NCI-H146 treated with DMSO at 0.1 percent for 48 hours (cell line): ENCODE data around the gene ATF7IP.
"Not testable (repeated sequence)": the region's sequence is repeated elsewhere in the genome, so short reads cannot be mapped to it uniquely, and the experiment has no call there.

ENCODE experiments used
- DNase-seq: peaks from one replicate; lab custom pipeline; 2025; ENCODE audit not compliant: unreplicated experiment; lab: John Stamatoyannopoulos, UW

ATF7IP gene

GRCh38 chr12:14367040-14367661 lies 1.7 kb downstream of the ATF7IP start:
- DNase-seq: no peak

- DNase-seq: no peak
Measured at GRCh38 chr12:14369311-14369710, 3.8 kb downstream of the ATF7IP start.

DNA sequence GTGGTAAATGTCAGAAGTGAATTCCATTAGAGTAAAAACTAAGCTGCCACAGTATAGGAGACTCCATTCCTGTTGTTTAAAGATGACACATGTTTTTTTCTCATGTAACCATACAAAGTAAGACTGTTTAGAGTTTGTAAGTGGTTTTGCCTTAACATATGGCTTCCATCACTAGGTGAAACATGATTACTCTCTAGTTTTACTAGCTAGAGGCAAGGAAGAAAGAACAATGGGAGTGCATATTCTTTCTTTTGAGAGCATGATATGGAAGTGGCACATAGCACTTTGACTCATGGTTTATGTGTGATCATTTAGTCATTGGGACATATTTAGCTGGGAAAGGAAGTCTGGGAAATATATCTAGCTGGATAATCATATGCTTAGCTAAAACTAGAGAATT lies 7.7 kb downstream of the ATF7IP start:
- no peak for DNase-seq

DNA sequence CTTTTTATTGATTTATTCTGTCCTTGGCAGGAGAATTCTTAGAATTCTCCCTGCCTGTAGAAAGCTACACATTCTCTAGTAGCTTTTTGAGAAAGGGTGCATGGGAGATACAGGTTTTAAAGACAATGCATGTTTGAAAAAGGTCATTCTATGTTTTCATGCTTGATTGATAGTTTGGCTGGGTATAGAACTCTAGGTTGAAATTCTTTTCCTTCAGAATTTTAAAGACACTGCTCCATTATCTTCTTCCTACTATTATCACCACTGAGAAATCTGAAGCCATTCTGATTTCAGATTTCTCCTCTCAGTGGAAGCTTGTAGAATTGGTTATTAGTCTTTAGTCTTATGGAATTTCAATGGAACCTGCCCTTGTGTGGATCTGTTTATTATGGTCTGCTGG lies 14.0 kb downstream of the ATF7IP start:
- DNase-seq: no peak

DNA sequence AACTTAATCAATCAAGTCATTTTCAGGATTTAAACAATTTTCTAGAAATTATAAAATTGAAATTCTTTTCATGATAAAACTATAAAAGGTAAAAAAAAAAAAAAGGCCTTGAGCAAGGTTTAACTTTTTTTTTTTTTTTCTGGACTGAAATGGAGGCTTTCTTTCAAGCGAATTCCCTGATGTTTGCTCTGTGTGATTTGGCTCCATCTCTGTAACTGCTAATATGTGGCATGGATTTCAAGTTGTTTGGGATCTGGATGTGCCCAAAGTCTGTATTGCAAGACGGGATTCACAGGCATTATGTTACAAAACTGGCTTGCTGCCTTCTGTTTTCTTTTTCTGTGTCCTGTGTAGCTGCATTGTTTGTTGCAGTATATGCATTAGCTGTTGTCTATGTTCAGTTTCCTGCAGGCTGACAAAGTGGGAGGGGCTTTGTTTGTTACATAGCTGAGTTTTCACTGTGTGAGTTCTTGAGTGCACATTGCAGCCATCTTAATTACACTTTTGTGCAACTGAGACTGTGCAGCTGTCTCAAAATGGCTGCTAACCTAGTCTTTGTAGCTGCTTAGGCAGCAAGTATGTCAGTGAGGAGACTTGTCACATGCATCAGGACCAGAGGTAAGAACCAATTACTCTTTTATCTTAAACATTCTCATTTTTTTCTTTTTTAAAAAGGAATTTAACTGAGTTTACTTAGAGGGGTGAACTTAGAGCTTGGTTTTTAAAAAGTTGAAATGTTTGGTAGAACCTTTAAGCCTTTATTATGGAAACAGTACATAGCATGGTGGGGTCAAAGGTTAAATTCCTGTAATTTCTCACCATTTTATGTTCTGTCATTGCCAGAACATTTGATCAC lies 19.5 kb downstream of the ATF7IP start:
- peak; percentile 85 for DNase-seq

- DNase-seq: no peak
Measured at GRCh38 chr12:14387219-14387871, 21.9 kb downstream of the ATF7IP start.

GRCh38 chr12:14390449-14390848 lies 25.0 kb downstream of the ATF7IP start:
- DNase-seq: no peak

GRCh38 chr12:14390870-14391530 lies 25.5 kb downstream of the ATF7IP start:
- no peak for DNase-seq

- no peak for DNase-seq
Measured at GRCh38 chr12:14393751-14394150, 28.3 kb downstream of the ATF7IP start.

DNA sequence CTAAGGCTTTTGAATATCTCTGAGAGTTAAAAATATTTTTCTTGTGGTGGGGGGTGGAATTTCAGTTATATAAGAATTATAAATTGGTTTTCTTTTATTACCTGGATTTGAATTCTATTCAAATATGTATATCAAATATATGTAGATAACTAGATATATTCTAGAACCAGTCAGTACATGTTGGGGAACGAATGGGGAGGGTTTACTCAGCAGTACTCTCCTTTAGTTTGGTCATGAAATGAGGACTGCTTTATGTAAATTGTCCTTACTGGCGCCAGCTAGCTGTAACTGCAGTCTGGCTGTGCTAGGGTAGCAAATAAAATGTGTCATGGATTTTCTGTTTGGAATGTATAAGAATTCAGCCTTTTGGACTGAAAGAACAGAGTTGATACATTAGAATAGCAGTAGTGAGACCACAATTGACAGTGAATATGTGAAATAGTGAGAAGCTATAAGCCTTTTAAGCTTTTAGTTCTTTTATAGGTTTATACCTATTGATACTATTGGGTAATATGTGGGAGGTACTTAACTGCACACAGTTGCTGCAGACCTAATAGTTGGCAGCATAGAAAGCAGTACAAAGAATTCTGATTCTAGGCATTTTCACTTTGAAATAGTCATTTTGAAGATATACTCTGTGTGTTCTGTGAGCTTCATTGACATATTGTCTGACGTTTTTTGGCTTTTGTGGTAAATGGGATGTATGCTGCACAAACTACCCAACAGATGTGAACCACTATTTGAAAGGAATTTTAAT lies 29.0 kb downstream of the ATF7IP start:
- DNase-seq: peak; percentile 48

DNA sequence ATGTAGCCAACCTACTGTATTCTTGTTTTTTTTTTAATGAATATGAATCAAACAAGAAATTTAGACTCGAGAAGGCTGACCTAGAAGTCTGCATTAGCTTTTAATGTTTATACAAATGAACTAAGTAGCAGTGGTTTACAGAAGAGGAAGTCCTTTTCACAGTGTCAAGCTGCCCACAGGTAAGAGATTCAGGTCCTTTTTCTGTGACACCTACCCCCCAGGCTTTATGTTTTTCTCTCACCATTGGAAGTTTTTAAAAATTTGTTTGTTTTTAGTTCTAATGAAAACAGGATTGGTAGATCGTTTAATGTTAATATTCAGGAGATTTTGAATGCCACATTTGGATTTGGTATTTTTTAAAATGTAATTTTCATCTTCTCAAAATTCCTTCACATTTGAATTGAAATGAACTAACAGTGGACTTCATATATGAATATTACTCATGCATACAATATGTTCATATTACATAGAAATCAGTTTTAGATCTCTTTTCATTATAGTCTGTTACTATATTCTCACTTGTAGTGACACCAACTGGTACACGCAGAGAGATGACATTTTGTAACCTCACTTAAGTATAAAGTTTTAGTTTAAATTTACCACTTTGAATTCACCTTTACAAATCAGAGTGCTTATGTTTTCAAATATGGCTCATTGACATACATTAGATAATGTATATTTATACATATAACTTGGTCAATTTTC lies 29.7 kb downstream of the ATF7IP start:
- no peak for DNase-seq

DNA sequence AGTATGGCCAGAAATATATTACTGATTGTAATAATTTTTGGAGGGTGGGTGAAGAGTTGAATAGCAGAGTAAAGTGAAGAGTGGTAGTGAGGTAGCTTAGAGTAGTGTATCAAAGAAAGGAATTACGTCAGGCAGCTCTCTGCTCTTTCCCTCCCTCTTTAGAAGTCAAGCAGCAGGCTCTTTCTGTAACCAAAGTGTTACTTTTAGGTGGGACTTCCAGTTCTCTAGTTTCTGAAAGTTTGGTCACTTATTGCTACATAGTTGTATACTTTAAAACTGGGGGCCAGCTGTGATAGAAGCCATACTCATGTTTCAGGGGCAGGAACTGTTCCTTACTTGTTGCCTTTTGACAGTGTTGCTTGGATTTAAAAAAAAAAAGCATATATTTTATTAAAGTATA lies 30.6 kb downstream of the ATF7IP start:
- no peak for DNase-seq

GRCh38 chr12:14399871-14400270 lies 34.4 kb downstream of the ATF7IP start:
- no peak for DNase-seq

DNA sequence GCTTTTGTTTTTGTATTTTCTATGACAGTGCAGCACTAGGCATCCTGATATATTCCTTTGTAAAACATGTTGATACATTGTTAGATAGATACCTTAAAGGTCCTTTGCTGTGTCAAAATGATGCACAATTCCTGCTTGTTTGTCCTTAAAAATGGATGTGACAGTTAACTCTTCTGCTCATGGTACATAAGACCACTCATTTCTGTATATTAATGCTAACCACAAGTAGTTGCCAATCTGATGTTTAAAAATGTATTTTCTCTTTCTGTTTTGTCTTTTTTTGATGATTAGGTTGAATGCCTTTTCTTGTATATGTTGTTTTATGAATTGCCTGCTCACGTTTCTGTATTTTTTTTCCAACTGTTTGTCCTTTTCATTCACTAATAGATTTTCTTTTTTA lies 35.1 kb downstream of the ATF7IP start:
- DNase-seq: no peak

DNA sequence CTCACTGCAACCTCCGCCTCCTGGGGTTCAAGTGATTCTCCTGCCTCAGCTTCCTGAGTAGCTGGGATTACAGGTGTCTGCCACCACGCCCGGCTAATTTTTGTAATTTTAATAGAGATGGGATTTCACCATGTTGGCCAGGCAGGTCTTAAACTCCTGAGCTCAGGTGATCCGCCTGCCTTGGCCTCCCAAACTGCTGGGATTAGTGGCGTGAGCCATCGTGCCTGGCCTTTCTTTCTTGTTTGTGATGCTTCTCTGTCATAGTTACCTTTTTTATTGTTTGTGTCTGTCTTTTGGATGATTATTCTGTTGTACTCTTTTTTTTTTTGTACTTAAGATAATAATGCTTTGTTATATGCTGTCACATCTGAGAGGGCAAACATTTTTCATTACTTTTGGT lies 35.8 kb downstream of the ATF7IP start:
- DNase-seq: not testable (repeated sequence)

GRCh38 chr12:14402697-14403096 lies 37.2 kb downstream of the ATF7IP start:
- DNase-seq: no peak

DNA sequence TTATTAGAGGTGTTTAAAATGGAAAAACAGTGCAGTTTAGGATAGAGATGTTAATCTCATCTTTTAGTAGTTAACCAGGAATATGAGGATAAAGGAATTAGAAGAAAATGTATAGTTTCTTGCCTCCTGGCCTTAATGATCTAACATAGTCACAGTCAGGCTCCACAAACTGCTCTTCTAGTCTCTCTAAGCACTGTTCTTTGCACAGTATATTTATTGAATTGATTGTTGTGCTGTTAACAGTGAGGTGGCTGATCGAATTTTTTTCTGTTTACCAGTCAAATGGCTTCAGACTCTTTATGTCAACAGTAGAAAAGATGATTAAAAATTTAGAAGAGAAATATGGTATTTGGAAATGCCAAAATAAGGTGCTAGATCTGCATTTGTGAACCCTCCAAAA lies 37.8 kb downstream of the ATF7IP start:
- peak; percentile 76 for DNase-seq

- DNase-seq: peak; percentile 92
Measured at GRCh38 chr12:14403711-14404196, 38.3 kb downstream of the ATF7IP start.

DNA sequence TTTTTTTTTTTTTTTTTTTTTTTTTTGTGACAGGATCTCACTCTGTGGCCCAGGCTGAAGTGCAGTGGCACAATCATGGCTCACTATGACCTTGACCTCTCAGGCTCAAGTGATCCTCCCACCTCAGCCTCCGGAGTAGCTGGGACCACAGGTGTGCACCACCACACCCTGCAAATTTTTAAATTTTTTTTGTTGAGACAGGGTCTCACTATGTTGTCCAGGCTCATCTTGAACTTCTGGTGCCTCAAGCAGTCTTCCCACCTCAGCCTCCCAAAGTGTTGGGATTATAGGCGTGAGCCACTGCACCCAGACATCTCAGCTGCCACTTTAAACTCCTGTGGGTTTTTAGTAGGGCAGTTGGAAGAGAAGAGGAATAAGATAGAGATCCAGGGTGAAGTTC lies 39.9 kb downstream of the ATF7IP start:
- DNase-seq: not testable (repeated sequence)

DNA sequence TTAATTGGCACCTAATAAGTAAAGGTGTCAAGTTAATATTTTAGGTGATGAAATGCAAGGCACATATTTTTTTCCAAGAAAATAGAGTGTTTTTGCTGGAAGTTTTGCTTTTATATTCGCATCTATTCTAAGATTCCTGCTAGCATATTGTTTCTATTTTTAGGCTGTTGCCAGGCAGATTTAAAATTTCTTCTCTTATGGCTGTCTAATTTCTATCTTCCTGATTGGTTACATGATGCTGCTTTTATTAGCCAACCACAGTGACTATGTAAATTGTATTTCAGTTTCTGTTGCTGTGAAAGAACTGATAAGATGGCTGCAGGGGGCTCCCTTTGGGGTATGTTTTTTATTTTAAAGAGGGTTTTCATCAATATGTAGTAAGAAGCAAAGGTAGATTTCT lies 42.7 kb downstream of the ATF7IP start:
- DNase-seq: no peak
